ENCODE data around the gene TEPSIN.

DNA sequence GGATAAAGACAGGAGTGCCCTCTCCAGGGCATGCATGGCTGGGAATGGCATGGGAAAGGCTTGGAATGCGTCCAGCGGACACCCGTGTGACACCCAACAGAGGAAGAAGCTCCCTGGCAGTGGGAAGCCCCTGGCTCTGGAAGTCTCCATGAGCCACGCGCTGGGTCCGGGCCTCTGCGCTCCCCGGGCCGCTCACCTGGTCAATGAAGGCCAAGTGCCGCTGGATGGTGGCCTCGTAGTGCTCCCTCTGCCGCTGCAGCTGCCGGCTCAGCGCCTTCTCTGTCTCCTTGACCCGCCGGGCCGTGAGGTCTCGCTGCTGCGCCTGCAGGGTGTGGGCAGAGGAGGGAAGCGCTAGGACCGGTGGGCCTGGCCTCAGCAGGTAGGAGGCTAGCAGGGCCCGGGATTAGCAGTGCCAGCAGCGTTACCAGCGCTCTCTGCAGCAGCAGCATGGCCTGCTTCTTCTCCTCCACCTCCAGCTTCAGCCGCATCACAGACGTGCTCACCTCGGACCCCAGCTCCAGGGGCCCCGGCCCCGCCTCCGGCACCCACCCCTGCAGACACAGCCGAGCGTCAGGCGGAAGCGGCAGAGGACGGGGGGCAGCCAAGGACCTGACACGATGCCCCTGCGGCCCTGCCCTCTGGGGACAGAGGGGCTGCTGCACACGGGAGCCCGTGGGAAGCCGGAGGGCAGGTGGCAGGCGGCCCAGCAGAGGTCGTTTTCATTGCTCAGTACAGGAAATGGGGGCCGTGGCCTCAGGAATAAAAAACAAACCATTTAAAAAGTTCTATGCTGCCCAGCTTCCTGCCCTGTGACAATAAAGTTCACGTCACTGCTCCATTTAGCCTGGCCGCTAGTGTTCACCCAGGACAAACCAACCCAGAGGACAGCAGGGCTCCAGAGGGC lies 42.1 kb downstream of the TEPSIN start:
- TF ChIP-seq, protein P1, sequence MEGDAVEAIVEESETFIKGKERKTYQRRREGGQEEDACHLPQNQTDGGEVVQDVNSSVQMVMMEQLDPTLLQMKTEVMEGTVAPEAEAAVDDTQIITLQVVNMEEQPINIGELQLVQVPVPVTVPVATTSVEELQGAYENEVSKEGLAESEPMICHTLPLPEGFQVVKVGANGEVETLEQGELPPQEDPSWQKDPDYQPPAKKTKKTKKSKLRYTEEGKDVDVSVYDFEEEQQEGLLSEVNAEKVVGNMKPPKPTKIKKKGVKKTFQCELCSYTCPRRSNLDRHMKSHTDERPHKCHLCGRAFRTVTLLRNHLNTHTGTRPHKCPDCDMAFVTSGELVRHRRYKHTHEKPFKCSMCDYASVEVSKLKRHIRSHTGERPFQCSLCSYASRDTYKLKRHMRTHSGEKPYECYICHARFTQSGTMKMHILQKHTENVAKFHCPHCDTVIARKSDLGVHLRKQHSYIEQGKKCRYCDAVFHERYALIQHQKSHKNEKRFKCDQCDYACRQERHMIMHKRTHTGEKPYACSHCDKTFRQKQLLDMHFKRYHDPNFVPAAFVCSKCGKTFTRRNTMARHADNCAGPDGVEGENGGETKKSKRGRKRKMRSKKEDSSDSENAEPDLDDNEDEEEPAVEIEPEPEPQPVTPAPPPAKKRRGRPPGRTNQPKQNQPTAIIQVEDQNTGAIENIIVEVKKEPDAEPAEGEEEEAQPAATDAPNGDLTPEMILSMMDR (IDR thresholded peaks at IDR 0.05): no peak
- TF ChIP-seq EP300 (IDR thresholded peaks at IDR 0.05; ENCODE audit: low read depth): no peak
- TF ChIP-seq POLR2A (IDR thresholded peaks at IDR 0.05): no peak

Measured in transverse colon (tissue), 3 donors.